CD4-positive, alpha-beta T cell treated with Interleukin-15 for 4 hours (primary cell): ENCODE data around the gene CCDC158.
"Not testable (repeated sequence)": the region's sequence is repeated elsewhere in the genome, so short reads cannot be mapped to it uniquely, and the experiment has no call there.

Experiments
- DNase-seq: peaks from one replicate; pipeline ENCODE4 v3.0.0-alpha.2; 2020; ENCODE audit warnings: low spot score

CCDC158 gene

DNA sequence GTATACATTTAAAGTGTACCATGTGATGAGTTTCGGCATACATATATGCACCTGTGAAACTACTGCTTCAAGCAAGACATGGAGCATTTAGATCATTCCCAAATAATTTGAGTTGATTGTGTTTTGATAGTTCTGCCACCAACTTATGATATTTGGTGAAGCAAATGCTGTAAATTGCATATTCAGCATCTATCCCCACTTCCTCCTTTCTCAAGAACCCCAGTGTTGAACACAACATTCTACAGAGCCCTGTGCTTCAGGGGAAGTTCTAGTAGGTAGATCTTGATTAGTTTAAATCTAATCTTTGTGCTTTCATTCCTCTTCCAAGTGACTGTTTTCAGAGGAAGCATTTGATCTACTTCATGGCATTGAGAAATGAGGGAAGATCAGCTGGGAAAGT lies 8.7 kb upstream of the CCDC158 start:
- no peak for DNase-seq

DNA sequence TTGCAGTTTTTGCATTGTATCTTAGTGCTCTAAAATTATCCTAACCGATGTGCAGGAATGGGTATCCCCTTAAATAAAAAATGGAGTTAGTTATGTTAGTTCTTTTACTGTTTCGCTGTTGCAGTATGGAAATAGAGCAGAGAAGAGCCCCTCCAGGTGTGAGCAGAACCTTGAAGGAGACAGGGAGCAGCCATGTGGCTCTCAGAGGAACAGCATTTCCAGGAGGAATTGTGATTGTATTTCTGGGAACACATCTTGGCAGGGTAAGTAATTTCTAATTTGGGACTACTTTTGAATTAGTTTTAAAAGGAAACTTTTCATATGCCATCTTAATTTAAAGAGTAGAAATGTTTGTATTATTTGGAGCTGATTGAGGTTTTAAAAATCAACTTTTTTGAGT lies 5.3 kb upstream of the CCDC158 start:
- no peak for DNase-seq

DNA sequence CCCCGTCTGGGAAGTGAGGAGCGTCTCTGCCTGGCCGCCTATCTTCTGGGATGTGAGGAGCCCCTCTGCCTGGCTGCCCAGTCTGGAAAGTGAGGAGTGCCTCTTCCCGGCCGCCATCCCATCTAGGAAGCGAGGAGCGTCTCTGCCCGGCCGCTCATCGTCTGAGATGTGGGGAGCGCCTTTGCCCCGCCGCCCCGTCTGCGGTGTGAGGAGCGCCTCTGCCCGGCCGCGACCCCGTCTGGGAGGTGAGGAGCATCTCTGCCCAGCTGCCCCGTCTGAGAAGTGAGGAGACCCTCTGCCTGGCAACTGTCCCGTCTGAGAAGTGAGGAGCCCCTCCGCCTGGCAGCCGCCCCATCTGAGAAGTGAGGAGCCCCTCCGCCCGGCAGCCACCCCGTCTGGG lies 2.2 kb upstream of the CCDC158 start:
- DNase-seq, result not testable (repeated sequence)

DNA sequence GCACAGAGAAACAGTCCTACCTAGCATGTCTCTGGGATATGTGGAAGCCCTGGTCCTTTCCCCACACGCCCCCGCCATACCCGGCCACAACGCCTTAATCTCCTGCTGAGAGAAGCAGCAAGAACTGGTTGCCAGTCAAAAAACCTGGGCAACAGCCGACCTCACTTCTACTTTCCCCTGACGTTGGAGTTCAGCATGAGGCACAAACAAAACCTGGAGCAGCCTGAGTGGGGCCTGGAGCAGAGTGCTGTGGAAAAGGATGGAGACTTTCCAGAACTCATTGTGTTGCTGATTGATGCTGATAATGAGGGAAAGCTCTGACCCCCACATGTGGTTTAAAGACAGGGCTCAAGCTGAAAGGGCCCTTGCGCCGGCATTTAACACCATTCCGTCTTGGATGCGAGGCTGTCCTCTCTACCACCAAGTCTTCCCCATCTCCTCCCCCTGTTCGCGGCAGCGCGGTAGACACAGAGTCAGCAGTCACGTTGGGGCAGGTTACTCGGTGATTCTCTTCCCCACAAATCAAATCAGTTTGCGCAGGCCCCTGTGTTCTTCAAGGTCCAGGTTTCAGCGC lies 666 bp downstream of the CCDC158 start:
- DNase-seq, result no peak

GRCh38 chr4:76410636-76411035 lies 10.3 kb downstream of the CCDC158 start:
- DNase-seq, result no peak

GRCh38 chr4:76407440-76408119 lies 13.4 kb downstream of the CCDC158 start:
- no peak for DNase-seq

DNA sequence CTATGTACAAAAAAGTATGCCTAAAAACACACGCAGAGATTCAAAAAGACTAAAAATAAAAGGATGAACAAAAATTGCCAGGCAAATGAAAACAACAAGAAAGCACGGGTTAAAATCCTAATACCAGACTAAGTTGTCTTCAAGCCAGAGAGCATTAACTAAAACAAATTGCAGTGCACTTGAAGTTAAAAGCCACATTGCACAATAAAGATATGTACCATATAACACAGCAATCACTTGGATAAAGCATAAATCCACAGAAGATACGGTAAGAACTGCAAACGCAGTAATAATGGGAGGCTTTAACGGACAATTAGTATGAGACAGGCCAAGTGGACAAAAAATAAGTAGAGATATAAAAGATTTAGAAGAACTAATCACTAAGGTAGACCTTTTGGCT lies 14.9 kb downstream of the CCDC158 start:
- no peak for DNase-seq

DNA sequence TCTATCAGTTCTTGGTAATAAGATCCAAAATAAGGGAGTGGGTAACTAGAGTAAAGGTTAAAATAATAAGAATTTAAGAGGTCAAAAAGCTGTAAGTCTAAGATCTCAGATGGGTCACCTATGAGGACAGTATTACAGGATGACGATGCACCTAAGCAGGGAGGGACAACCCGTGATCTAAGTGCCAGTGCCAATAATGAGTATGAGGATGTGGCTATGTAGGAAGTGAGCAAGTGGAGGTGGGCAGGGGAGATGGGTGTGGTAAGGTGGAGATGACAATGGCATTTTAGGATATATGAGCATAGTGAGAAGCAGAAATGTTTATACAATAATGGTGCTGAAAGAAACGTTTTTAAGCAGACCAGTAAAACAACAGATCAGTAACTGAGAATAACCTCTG lies 19.3 kb downstream of the CCDC158 start:
- no peak for DNase-seq

- DNase-seq, result no peak
Observed at GRCh38 chr4:76388160-76388908, 32.6 kb downstream of the CCDC158 start.

DNA sequence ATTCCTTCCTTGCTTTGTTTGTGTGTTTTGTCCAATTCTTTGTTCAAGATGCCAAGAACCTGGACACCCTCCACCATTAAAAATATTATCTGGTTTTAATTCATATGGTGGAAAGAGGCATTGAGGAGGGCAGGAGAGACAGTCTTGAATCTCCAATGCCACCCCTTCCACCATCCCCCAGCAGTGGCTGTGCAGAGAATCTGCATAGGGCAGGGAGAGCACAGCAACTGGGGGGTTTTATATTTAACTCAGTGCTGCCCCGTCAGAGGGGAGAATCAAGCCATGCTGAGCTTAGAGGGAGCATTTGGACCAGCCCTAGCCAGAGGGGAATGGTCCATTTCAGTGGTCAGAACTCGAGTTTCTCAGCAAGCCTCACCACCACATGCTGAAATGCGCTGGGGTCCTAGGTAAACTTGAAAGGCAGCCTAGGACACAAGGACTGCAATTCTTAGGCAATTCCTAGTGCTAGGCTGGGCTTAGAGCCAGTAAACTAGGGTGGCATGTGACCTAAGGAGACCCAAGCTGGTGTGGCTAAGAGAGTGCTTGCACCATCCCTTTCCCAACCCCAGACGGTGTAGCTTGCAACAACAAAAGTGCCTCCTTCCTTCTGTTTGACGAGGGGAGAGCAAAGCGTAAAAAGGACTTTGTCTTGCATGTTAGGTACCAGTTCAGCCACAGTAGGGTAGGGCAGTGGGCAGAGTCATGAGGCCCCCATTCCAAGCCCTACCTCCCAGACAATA lies 34.2 kb downstream of the CCDC158 start:
- DNase-seq, result no peak

- DNase-seq, result no peak
Observed at GRCh38 chr4:76385974-76386373, 35.0 kb downstream of the CCDC158 start.

GRCh38 chr4:76384052-76384451 lies 36.9 kb downstream of the CCDC158 start:
- DNase-seq, result no peak

DNA sequence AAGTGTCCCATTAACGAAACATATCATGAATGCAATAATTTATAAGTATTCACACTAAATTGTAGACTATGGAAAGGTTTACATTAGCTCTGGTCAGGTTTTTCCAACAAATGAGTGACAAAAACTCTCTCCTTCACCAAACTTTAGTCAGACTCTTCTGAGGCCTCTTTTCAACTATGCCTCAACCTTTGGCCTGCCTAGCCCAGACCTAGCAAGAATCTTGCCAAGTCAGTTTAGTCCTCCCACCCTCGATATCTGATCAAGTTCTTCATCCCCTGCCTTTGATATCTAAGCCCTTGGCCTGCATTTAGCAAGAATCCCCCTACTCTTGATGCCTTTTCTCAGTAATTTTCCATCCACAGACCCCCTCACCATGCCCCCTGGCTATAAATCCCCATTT lies 37.9 kb downstream of the CCDC158 start:
- DNase-seq, result no peak

DNA sequence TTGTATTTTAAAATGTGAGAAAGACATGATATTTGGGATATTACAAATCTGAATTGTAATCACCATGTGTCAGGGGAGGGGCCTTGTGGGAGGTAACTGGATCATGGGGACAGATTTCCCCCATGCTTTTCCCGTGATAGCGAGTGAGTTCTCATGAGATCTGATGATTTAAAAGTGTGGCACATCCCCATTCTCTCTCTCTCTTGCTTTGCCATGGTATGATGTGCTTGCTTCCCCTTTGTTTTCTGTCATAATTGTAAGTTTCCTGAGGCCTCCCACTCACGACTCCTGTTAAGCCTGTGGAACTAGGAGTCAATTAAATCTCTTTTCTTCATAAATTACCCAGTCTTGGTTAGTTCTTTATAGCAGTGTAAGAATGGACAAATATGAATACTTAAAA lies 39.0 kb downstream of the CCDC158 start:
- no peak for DNase-seq

- DNase-seq, result no peak
Observed at GRCh38 chr4:76380561-76380960, 40.4 kb downstream of the CCDC158 start.

GRCh38 chr4:76377911-76378310 lies 43.0 kb downstream of the CCDC158 start:
- DNase-seq, result peak; percentile 26

GRCh38 chr4:76377481-76377901 lies 43.5 kb downstream of the CCDC158 start:
- no peak for DNase-seq

GRCh38 chr4:76376534-76376933 lies 44.4 kb downstream of the CCDC158 start:
- no peak for DNase-seq

DNA sequence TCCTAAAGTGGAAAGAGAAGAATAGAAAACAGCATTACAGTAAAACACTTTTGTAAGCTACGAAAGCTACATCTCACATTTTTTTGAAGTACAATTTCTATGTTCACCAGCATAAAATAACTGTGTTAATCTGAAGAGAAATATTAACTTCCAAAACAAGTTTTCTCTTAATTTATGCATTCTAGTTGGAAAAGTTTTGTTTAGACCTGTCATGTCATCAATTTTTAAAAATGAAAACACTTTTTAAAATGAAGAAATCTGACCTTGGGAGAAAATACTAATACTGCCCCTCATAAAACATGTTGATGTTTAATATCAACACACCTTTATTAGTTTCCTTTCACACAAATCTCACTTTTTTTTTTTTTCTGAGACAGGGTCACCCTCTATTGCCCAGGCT lies 45.2 kb downstream of the CCDC158 start:
- no peak for DNase-seq

- DNase-seq, result no peak
Observed at GRCh38 chr4:76374798-76375197, 46.1 kb downstream of the CCDC158 start.

DNA sequence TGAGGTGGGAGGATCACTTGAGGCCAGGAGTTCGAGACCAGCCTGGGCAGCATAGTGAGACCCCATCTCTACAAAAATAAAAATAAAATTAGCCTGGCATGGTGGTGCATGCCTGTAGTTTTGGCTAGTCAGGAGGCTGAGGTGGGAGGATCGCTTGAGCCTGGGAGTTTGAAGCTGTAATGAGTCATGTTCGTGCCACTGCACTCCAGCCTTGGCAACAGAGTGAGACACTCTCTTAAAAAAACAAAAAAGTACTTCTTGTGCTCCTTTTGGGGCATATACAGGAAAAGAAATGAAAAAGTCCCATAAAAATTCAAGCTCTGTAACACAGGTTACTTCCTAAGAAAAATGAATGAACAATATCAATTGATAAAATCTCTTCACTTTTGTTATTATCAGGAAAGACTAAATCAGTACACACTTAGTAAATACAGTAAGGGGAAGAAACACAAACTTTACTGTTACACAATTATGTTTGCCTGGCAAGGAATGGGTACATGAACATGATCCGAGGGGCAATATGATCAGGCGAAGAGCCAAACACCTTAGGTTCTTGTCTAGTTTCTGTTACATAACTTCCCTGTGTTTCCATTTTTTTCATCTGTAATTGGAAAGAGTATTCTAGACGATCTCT lies 46.9 kb downstream of the CCDC158 start:
- DNase-seq, result no peak

DNA sequence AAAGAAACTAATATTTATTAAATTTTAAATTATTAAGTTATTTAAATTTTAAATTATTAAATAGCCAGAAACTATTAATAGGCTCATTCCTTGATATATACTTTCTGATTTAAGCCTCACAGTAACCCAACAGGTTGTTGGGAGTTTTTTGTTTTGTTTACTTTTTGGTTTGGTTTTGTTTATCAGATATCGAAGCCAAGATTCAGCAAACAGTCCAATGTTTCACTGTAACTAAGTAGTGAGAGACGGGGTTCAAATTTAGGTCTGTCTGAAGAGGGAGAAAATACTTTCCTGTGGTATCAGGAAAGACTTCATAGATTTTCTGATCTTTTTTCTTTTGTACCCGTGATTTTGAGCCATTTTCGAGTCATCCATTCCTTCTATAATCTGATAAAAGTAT lies 54.2 kb downstream of the CCDC158 start:
- DNase-seq, result no peak
